Suprapubic skin (tissue), 4 donors: Measurements from ENCODE around the gene HFM1.

Source experiments
- CTCF ChIP-seq, 2 donors: fragments of 200-600 bp in 1 of 2; fragments of 450-650 bp in 1 of 2; sonication (generic) in 1 of 2; IDR thresholded peaks; one replicate each; pipeline ENCODE4 v1.5.1; 2016 to 2019; ENCODE audit warnings: antibody characterized with exemption in 2 of 2, mild to moderate bottlenecking in 1 of 2, moderate library complexity in 1 of 2
- POLR2A ChIP-seq, 2 donors: fragments of 450-650 bp; IDR thresholded peaks; one replicate each; pipeline ENCODE4 v1.6.1; 2017; ENCODE audit warnings: antibody characterized with exemption in 2 of 2, mild to moderate bottlenecking in 2 of 2, moderate library complexity in 2 of 2
- POLR2AphosphoS5 ChIP-seq, 3 donors: sonication (generic); formaldehyde crosslinking; IDR thresholded peaks; one replicate each; pipeline ENCODE4 v1.6.1; 2017; ENCODE audit warnings: antibody characterized with exemption in 3 of 3

GRCh38 chr1:91243171-91243570 is 161.5 kb downstream of the HFM1 start:
- TF ChIP-seq CTCF (IDR thresholded peaks at IDR 0.05) = no peak
- no peak for TF ChIP-seq POLR2AphosphoS5 (IDR thresholded peaks at IDR 0.05)
- no peak for TF ChIP-seq POLR2A (IDR thresholded peaks at IDR 0.05)
